NCI-H524 (cell line): Measurements from ENCODE around the gene YBX3.
"Not testable (repeated sequence)": the region's sequence is repeated elsewhere in the genome, so short reads cannot be mapped to it uniquely, and the experiment has no call there.

Experiments used
- DNase-seq, 2 experiments: peaks; one replicate each; lab custom pipeline; 2025; lab: John Stamatoyannopoulos, UW

YBX3 gene

GRCh38 chr12:10722905-10723746 is at the start of gene YBX3:
TSS of gene YBX3 (minus strand) at chr12:10723323. CDS start at chr12:10723111, 212 bp downstream.
- DNase-seq = peak; percentile 46 to 61

- DNase-seq = peak; percentile 18 to 48
These were observed 48.1 kb upstream of the YBX3 start for GRCh38 chr12:10771132-10771733.

- DNase-seq = no peak
These were observed 36.5 kb upstream of the YBX3 start for GRCh38 chr12:10759657-10760056.

- no peak for DNase-seq
These were observed 33.1 kb upstream of the YBX3 start for GRCh38 chr12:10756194-10756593.

GRCh38 chr12:10753059-10753458 is 29.9 kb upstream of the YBX3 start:
- DNase-seq = no peak

GRCh38 chr12:10750385-10750727 is 27.2 kb upstream of the YBX3 start:
- no peak for DNase-seq

- DNase-seq = peak; percentile 66 to 85
These were observed 26.7 kb upstream of the YBX3 start for GRCh38 chr12:10749700-10750384.

GRCh38 chr12:10747730-10748129 is 24.6 kb upstream of the YBX3 start:
- no peak for DNase-seq

GRCh38 chr12:10743420-10743819 is 20.3 kb upstream of the YBX3 start:
- not testable (repeated sequence) for DNase-seq

- DNase-seq = no peak
These were observed 18.7 kb upstream of the YBX3 start for GRCh38 chr12:10741845-10742244.

GRCh38 chr12:10740182-10740581 is 17.1 kb upstream of the YBX3 start:
- no peak for DNase-seq

GRCh38 chr12:10739157-10740118 is 16.3 kb upstream of the YBX3 start:
- DNase-seq = no peak

GRCh38 chr12:10737249-10737648 is 14.1 kb upstream of the YBX3 start:
- no peak for DNase-seq

GRCh38 chr12:10736463-10736862 is 13.3 kb upstream of the YBX3 start:
- DNase-seq = no peak

GRCh38 chr12:10735428-10735827 is 12.3 kb upstream of the YBX3 start:
- DNase-seq = no peak

- DNase-seq = no peak
These were observed 9.4 kb upstream of the YBX3 start for GRCh38 chr12:10732549-10732948.

GRCh38 chr12:10732066-10732465 is 8.9 kb upstream of the YBX3 start:
- DNase-seq = no peak

GRCh38 chr12:10730559-10730958 is 7.4 kb upstream of the YBX3 start:
- DNase-seq = peak in 1 of 2 experiments; percentile 5

- DNase-seq = no peak
These were observed 5.0 kb upstream of the YBX3 start for GRCh38 chr12:10728091-10728490.

- DNase-seq = no peak
These were observed 3.8 kb upstream of the YBX3 start for GRCh38 chr12:10726945-10727344.

- DNase-seq = no peak
These were observed 1.9 kb upstream of the YBX3 start for GRCh38 chr12:10725003-10725402.

GRCh38 chr12:10722502-10722904 is 620 bp downstream of the YBX3 start:
- peak in 1 of 2 experiments; percentile 32 for DNase-seq
